AG09319 (cell line): Measurements from ENCODE around the gene CMIP.

ENCODE experiments used
- DNase-seq: peaks from one replicate; pipeline ENCODE4 v3.0.0-alpha.2; 2010; ENCODE audit warnings: low read depth; ENCODE audit errors: extremely low read depth
- CTCF ChIP-seq: IDR thresholded peaks from 2 replicates; pipeline ENCODE4 v1.5.1; 2011; ENCODE audit warnings: low read depth, mild to moderate bottlenecking, inconsistent platforms, low read length, moderate library complexity

The CMIP gene

GRCh38 chr16:81654346-81654745 lies 209.7 kb downstream of the CMIP start:
- no peak for DNase-seq
- TF ChIP-seq CTCF, result no peak

GRCh38 chr16:81655469-81656162 lies 211.0 kb downstream of the CMIP start:
- DNase-seq, result no peak
- TF ChIP-seq CTCF, result no peak

DNA sequence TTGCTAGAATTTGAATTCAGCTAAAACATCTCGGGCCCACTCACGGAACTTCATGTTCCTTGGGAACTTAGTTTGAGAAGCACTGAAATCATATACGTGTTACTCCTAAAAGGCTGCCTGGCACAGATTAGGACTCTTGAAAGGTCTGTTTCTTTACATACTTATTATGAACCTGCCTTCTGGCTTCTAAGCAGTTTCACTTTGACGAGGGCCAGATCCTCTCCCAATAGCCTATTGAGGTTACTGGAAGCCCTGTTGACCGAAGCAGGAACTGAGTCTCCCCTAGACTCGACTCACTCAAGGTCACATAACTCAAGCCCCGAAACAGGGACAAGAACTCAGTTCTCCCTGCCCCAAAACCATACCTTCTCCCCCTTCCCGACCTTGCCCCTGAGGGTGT lies 212.6 kb downstream of the CMIP start:
- no peak for DNase-seq

GRCh38 chr16:81657781-81658180 lies 213.2 kb downstream of the CMIP start:
- no peak for TF ChIP-seq CTCF
- DNase-seq, result no peak

More for the DNA sequence above, 212.6 kb downstream of the CMIP start:
- no peak for TF ChIP-seq CTCF

GRCh38 chr16:81658373-81658772 lies 213.8 kb downstream of the CMIP start:
- no peak for DNase-seq
- TF ChIP-seq CTCF, result no peak

- no peak for TF ChIP-seq CTCF
- DNase-seq, result no peak
Measured at GRCh38 chr16:81659249-81659648, 214.6 kb downstream of the CMIP start.

DNA sequence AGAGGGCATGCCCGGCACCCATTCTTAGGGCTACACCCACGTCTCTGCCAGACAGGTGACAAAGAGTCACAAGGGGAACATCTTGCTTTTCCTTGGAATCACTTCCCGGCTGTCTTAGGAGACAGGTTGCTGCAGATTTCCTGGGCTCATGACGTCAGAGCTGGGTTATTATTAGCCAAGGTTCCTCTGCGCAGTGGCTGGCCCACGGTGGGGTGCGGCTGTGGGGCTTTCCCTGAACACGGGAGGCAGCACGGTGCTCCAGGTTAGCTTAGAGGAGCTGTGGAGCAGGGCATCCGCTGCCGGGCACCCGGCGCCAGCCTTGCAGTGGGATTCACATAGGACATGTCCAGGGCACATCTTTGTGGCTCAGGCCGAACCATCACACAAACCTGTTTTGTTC lies 216.5 kb downstream of the CMIP start:
- no peak for DNase-seq
- TF ChIP-seq CTCF, result no peak
